Activated naive CD4-positive, alpha-beta T cell treated with anti-CD3 and anti-CD28 coated beads, Interleukin-2, amount 50 U/mL, for 24 hours (primary cell): ENCODE measurements around the gene TMEM35B.
"Not testable (repeated sequence)": the region's sequence is repeated elsewhere in the genome, so short reads cannot be mapped to it uniquely, and the experiment has no call there.

Experiments used
- H3K27ac Mint-ChIP-seq: one replicate; pipeline ENCODE4 v1.8.0; 2021; ENCODE audit warnings: mild to moderate bottlenecking, mixed read lengths
- H3K27me3 Mint-ChIP-seq: one replicate; pipeline ENCODE4 v1.8.0; 2021; ENCODE audit warnings: mixed read lengths
- H3K36me3 Mint-ChIP-seq: one replicate; pipeline ENCODE4 v1.8.0; 2021; ENCODE audit warnings: mixed read lengths
- H3K4me1 Mint-ChIP-seq: one replicate; pipeline ENCODE4 v1.8.0; 2021; ENCODE audit warnings: mixed read lengths
- H3K4me3 Mint-ChIP-seq: one replicate; pipeline ENCODE4 v1.8.0; 2021; ENCODE audit warnings: mild to moderate bottlenecking, mixed read lengths
- H3K9me3 Mint-ChIP-seq: one replicate; pipeline ENCODE4 v1.8.0; 2021; ENCODE audit warnings: mixed read lengths

TMEM35B gene

DNA sequence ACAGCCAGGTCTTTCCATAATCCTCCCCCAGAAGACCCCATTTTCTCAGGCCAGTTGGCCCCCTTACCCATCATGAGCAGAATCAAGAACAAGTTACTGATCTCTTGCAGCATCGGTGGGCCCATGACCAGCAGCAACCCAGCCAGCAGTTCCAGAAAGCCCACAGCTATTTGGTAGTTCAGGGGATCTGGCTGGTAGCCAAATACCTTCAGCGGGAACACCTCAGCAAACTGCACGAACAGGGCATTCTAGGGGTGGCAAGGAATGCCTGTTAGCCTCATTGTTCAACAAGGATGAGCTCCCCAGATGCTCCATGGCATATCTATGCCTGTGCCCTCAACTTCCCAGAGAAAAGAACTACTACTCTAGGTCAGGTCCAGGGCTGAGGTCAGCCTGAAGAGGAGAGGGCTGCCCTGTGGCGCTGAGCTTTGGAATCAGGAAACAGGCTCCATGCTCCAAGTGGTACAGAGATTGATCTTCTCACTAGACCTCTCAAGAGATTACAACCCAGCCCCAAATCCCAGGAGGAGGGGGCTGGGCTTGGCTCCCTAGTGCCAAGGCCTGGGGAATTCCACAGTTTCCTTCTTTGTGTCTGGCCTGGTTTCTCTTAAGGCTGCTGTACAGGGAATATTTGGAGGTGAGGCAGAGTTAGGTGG is 1.3 kb downstream of the TMEM35B start:
- H3K4me3 Mint-ChIP-seq: peak overlapping the region; percentile 98
- no peaks in the 10 kb centered on the region for H3K9me3 Mint-ChIP-seq
- no peaks in the 10 kb centered on the region for H3K27me3 Mint-ChIP-seq
- peaks cover 52% of the 10 kb centered on the region for H3K4me1 Mint-ChIP-seq
- H3K36me3 Mint-ChIP-seq: peaks cover 7% of the 10 kb centered on the region
- peak overlapping the region; percentile 97 for H3K27ac Mint-ChIP-seq

DNA sequence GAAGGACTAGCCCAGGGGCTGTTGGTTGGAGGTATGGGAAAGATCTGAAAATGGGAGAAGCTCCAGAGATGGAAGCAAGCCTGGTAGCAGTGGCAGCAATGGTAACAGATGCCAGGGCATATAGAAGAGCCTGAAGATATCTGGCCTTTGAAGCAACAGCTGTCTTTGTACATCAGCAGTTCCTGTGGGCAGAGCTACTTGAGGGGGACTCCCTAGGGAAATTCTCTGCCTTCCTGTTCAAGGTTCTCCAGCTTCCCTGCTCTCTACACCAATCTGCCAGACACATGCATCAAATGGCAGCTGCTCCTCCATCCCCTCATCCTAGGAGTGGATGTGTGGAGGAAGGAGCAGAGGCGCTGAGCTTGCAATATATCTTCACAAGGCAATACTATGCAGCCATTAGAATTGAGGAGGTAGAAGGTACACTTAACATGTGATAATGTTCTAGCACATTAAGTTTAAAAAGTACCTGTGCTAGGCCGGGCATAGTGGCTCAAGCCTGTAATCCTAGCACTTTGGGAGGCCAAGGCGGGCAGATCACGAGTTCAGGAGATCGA is 2.2 kb downstream of the TMEM35B start:
- Mint-ChIP-seq H3K4me3 (peak overlapping the region; percentile 52), H3K4me1 (peaks cover 54% of the 10 kb centered on the region), H3K9me3 (no peaks in the 10 kb centered on the region), H3K27me3 (no peaks in the 10 kb centered on the region), H3K36me3 (peaks cover 5% of the 10 kb centered on the region), H3K27ac (peak overlapping the region; percentile 76)

DNA sequence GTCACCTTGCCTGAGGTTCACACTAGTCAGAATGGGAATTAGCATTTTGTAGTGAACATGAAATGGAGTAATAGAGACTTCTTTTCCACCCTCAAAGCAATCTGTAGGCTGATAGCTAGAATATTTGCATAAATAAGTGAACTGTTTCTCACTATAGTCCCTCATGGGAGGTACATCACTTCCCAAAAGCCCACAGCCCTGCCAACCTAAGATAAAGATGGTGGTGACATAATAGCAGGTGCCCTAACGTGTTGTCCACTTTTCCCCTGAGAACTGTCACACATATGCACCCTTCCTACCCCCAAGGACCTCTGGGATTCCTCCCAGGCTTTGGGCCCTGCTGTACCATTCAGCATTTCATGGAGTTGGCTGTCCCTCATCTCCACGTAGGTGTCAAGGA is 4.4 kb downstream of the TMEM35B start:
- Mint-ChIP-seq H3K27ac (peak overlapping the region; percentile 23), H3K27me3 (no peaks in the 10 kb centered on the region), H3K36me3 (peaks cover 8% of the 10 kb centered on the region), H3K4me1 (peaks cover 47% of the 10 kb centered on the region), H3K9me3 (no peaks in the 10 kb centered on the region), H3K4me3 (no peak overlapping the region)

DNA sequence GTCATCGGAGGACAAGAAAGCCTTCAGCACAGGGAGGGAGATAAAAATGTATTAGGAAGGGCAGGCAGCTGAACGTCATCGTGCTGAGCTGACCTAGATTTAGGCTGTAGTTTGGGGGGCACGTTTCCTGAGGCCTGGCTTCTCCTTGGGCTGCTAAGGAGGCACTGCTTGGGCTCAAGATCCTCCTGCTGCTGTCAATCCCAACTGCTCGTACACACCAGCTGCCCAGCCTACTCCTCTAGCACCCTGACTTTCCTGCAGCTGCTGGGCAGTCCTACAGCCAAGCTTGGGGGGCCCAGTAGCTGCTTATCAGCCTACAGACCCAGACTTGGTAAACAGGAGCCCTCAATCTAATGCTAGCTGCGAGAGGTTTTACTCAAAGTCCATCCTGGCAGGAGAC is 6.2 kb downstream of the TMEM35B start:
- Mint-ChIP-seq H3K4me3 (no peak overlapping the region), H3K27me3 (no peaks in the 10 kb centered on the region), H3K36me3 (peaks cover 13% of the 10 kb centered on the region), H3K9me3 (no peaks in the 10 kb centered on the region), H3K4me1 (peaks cover 40% of the 10 kb centered on the region), H3K27ac (no peak overlapping the region)

DNA sequence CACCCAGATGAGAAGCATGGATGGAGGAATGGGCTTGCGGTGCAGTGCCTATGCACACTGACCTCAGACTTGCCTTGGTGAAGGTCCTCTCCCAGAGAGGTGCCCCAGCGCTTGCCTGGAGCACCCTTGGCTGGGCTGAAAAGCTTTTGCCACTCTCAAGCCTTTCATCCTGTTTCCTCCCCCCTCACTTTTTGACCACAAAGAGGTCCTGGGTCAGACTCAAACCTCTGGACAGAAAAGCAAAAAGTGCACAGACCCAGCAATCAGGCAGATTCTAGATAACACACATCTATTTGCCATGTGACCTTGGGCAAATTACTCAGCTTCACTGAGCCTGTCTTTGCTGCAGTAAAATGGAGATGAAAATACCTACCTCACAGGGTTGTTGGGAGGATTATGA is 7.3 kb downstream of the TMEM35B start:
- Mint-ChIP-seq H3K27ac (peak overlapping the region; percentile 72), H3K27me3 (no peaks in the 10 kb centered on the region), H3K4me1 (peaks cover 30% of the 10 kb centered on the region), H3K36me3 (peaks cover 13% of the 10 kb centered on the region), H3K9me3 (no peaks in the 10 kb centered on the region), H3K4me3 (no peak overlapping the region)

DNA sequence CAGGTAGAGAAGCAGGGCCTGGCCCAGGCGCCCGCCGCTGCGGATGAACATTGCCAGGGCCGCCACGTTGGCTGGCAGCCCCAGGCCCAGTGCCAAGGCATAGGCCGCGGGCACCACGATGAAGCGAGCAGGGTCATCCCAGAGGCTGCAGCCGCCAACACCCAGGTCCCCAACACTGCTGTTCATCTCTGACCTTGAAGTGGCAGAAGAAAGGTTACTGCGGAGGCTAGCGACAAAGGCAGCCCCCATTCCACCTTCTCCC is 8.0 kb downstream of the TMEM35B start:
- Mint-ChIP-seq H3K4me1 (peaks cover 25% of the 10 kb centered on the region), H3K9me3 (no peaks in the 10 kb centered on the region), H3K27ac (no peak overlapping the region), H3K36me3 (peaks cover 13% of the 10 kb centered on the region), H3K27me3 (no peaks in the 10 kb centered on the region), H3K4me3 (no peak overlapping the region)

DNA sequence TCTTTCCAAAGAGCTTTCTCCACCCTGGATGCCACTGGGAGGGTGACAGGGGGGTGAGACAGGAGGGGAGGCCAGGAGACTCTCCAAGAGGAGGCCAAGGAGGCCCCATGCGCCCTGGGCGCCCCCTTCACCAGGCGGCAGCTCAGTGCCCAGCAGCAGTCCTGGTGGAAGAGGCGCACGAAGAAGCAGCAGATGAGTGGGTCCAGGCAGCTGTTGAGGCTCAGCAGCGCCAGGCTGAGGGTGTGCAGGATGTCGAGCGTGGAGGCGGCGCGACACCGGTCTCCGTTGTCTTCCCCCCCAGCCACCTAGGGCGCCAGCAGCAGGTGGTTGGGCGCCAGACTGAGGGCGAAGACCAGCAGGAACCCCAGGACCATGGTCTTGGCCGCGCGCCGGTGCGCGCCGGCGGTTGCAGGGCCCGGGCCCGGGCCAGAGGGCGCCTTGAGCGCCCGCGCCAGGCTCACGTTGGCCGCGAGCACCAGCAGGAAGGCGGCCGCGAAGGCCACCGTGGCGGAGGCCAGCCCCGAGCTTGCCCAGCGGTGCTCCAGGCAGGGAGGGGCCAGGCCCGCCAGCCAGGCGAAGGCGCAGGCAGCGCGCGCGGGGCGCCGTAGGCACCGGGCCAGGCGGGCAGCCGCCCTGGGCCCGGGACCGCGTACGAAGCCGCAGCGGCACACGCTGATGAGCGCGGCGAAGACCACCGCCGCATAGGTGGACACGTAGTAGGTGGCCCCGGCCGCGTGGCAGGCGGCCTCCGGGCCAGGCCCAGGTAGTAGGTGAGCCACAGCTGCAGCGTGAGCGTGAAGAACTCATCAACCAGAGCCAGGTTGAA is 8.6 kb downstream of the TMEM35B start:
- no peak overlapping the region for H3K4me3 Mint-ChIP-seq
- H3K36me3 Mint-ChIP-seq: peaks cover 13% of the 10 kb centered on the region
- no peaks in the 10 kb centered on the region for H3K9me3 Mint-ChIP-seq
- H3K27me3 Mint-ChIP-seq: no peaks in the 10 kb centered on the region
- H3K27ac Mint-ChIP-seq: no peak overlapping the region
- peaks cover 24% of the 10 kb centered on the region for H3K4me1 Mint-ChIP-seq

DNA sequence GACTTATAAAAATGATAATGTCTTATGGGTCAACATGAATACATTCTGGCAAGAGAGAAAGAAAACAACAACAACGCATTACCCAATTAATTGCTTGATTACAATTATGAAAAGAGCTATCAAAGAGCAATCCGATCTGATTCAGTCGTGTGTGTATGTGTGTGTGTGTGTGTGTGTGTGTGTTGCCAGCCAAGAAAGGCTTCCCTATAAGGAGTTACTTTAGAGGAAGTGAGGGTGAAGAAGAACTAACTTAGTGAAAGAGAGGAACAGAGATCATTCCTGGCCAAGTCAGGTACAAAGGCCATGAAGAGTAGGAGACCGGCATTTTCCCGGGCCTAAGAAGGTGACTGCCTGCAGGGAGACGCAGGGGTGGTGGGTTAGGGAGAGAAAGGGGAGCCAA is 9.4 kb downstream of the TMEM35B start:
- H3K27me3 Mint-ChIP-seq: no peaks in the 10 kb centered on the region
- H3K27ac Mint-ChIP-seq: peak overlapping the region; percentile 10
- peaks cover 19% of the 10 kb centered on the region for H3K4me1 Mint-ChIP-seq
- no peaks in the 10 kb centered on the region for H3K9me3 Mint-ChIP-seq
- peaks cover 10% of the 10 kb centered on the region for H3K36me3 Mint-ChIP-seq
- H3K4me3 Mint-ChIP-seq: no peak overlapping the region

DNA sequence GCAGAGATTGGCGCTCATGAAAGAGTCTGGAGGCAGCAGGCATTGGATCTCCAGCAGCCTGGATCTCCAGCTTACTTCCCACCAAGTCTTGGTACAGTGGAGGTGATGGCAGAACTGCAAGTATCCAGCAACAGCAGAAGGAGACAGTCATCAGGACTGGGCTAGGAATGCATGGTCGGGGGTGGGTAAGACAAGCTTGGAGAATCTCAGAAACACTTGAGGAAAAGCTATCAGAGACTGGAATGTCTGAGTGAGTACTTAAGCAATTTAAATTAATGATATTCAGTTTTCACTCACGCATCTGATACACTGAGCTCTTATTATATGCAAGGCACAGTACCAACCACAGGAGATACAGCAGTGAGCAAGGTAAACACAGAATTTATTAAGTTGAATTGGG is 9.8 kb downstream of the TMEM35B start:
- no peaks in the 10 kb centered on the region for H3K9me3 Mint-ChIP-seq
- H3K36me3 Mint-ChIP-seq: peaks cover 9% of the 10 kb centered on the region
- H3K27ac Mint-ChIP-seq: no peak overlapping the region
- no peak overlapping the region for H3K4me3 Mint-ChIP-seq
- H3K4me1 Mint-ChIP-seq: peaks cover 14% of the 10 kb centered on the region
- no peaks in the 10 kb centered on the region for H3K27me3 Mint-ChIP-seq

DNA sequence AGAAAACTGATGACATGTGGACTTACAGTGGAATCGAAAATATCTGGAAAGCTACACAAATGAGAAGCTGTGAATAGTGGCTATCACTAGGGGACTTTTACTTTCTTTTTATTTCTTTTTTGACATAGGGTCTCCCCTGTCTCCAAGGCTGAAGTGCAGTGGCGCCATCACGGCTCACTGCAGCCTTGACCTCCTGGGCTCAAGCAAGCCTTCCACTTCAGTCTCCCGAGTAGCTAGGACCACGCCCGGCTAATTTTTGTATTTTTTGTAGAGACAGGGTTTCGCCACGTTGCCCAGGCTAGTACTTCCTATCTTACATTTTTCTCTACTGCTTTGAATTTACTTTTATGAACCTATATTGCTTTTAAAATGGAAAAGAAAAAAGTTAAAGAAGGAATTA is 10.5 kb downstream of the TMEM35B start:
- no peak overlapping the region for H3K4me3 Mint-ChIP-seq
- H3K27ac Mint-ChIP-seq: no peak overlapping the region
- H3K36me3 Mint-ChIP-seq: peaks cover 8% of the 10 kb centered on the region
- no peaks in the 10 kb centered on the region for H3K27me3 Mint-ChIP-seq
- H3K9me3 Mint-ChIP-seq: no peaks in the 10 kb centered on the region
- peaks cover 13% of the 10 kb centered on the region for H3K4me1 Mint-ChIP-seq

DNA sequence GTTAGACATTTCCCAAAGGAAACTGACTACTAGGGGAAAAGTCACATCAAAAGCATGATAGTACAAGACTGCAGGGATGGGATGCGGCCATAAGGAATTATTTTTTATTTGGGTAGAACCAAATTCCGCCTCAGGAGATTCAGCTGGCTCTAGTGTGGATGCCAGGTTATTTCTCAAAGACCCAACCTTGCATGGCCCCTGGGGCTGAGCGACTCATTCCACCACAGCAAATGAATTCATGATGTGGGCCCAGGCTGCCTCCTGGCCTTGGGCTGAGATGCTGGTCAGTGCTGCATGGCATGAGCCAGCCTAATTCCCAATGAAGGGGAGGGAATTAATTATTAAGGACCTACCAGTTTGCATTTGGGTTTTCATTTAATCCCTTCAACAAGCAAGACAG is 11.8 kb downstream of the TMEM35B start:
- Mint-ChIP-seq H3K9me3 (no peaks in the 10 kb centered on the region), H3K27ac (no peak overlapping the region), H3K36me3 (peaks cover 8% of the 10 kb centered on the region)

DNA sequence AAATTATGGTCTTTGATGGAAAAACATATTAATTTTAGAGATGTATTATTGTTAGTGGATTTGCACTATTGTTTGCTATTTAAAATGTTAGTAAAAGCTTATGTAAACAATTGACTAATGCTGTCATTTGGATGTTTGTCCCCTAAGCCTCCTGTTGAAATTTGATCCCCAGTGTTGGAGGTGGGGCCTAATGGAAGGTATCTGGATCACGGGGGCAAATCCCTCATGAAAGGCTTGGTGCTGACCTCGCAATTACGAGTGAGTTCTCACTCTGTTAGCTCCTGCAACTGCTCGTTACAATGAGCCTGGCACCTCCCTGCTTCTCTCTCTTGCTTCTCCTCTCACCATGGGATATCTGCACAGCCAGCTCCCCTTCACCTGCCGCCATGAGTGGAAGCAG is 14.3 kb downstream of the TMEM35B start:
- peaks cover 12% of the 10 kb centered on the region for H3K4me1 Mint-ChIP-seq
- no peaks in the 10 kb centered on the region for H3K9me3 Mint-ChIP-seq
- H3K27ac Mint-ChIP-seq: no peak overlapping the region
- no peak overlapping the region for H3K4me3 Mint-ChIP-seq
- no peaks in the 10 kb centered on the region for H3K27me3 Mint-ChIP-seq
- peaks cover 6% of the 10 kb centered on the region for H3K36me3 Mint-ChIP-seq

More for the DNA sequence above, 11.8 kb downstream of the TMEM35B start:
- H3K4me3 Mint-ChIP-seq: no peak overlapping the region
- H3K4me1 Mint-ChIP-seq: peaks cover 16% of the 10 kb centered on the region
- H3K27me3 Mint-ChIP-seq: no peaks in the 10 kb centered on the region

DNA sequence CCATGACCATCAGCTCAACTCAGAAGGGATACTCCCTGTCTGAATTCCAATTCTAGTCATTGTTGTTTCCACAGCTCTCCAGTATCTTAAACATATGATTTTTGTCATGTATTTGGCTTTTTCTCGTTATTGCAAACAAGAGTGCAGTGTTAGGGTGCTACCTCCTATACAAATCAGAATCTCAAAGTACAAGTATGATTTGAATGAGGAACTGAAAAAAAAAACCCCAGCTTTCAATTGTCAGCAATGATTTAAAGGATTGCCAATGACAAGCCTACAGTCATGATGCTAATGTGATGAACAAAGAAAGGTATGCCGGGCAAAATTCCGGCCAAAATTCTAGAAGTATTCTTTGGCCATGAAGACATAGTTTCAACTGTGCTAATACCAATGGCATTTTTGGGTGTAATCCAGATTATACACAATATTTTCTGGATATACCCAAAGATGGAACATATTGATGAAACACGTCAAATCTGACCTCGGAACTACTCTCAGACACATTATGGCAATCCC is 14.9 kb downstream of the TMEM35B start:
- H3K4me1 Mint-ChIP-seq: peaks cover 12% of the 10 kb centered on the region
- no peaks in the 10 kb centered on the region for H3K9me3 Mint-ChIP-seq
- H3K36me3 Mint-ChIP-seq: peaks cover under 1% of the 10 kb centered on the region
- H3K4me3 Mint-ChIP-seq: no peak overlapping the region
- no peaks in the 10 kb centered on the region for H3K27me3 Mint-ChIP-seq
- no peak overlapping the region for H3K27ac Mint-ChIP-seq

DNA sequence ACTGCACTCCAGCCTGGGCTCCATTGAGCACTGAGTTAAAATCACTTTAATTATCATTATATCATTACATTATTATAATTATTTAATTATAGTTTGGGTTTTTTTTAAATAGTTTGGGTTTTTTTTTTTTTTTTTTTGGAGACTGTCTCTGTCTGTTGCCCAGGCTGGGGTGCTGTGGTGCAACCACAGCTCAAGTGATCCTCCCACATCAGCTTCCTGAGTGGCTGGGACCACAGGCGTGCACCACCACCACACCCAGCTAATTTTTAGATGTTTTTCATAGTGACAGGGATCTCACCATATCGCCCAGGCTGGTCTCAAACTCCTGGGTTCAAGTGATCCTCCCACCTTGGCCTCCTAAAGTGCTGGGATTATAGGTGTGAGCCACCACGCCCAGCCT is 16.9 kb downstream of the TMEM35B start:
- not testable (repeated sequence) for H3K27ac Mint-ChIP-seq, H3K9me3 Mint-ChIP-seq, H3K27me3 Mint-ChIP-seq, H3K36me3 Mint-ChIP-seq
- peaks cover 12% of the 10 kb centered on the region for H3K4me1 Mint-ChIP-seq
- peak overlapping the region; percentile 3 for H3K4me3 Mint-ChIP-seq

DNA sequence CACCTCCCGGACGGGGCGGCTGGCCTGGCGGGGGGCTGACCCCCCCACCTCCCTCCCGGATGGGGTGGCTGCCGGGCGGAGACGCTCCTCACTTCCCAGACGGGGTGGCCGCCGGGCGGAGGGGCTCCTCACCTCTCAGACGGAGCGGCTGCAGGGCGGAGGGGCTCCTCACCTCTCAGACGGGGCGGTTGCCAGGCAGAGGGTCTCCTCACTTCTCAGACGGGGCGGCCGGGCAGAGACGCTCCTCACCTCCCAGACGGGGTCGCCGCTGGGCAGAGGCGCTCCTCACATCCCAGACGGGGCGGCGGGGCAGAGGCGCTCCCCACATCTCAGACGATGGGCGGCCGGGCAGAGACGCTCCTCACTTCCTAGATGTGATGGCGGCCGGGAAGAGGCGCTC is 17.5 kb downstream of the TMEM35B start:
- not testable (repeated sequence) for H3K9me3 Mint-ChIP-seq, H3K36me3 Mint-ChIP-seq, H3K27ac Mint-ChIP-seq, H3K27me3 Mint-ChIP-seq, H3K4me3 Mint-ChIP-seq
- peaks cover 12% of the 10 kb centered on the region for H3K4me1 Mint-ChIP-seq

DNA sequence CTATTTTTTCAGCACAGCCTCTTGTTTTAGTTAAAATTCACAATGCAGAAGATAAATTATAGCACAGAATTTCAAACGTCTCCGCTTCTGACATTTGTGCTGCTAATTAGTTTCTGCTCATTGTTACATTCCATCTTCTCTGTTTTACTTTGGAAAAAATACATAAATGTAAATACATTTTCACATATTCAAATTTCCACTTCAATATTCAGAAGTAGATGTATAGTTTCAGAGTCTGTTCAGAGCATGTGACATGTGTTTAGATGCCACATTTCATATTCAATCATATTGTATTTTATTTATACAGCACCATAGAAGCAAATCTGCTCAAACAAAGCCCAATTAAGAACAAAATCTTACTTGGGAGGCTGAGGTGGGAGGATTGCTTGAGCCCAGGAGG is 19.6 kb downstream of the TMEM35B start:
- Mint-ChIP-seq H3K9me3 (no peaks in the 10 kb centered on the region), H3K4me1 (peaks cover 7% of the 10 kb centered on the region), H3K27ac (no peak overlapping the region), H3K27me3 (no peaks in the 10 kb centered on the region), H3K4me3 (no peak overlapping the region), H3K36me3 (no peaks in the 10 kb centered on the region)
